HepG2 (cell line): ENCODE results near the gene POU2F1. TPM values are rescaled to one million over a fixed set of nuclear protein-coding genes. Genes with fewer than 3 reads are reported as not detected.

Experiments used
- BCL6 ChIP-seq: IDR thresholded peaks from 2 replicates; pipeline ENCODE4 v1.6.1; 2016; ENCODE audit warnings: missing genetic modification reagents, missing compliant biosample characterization
- FOXA1 ChIP-seq, 2 experiments: fragments of 450-650 bp in 1 of 2; sonication (generic) in 1 of 2; formaldehyde crosslinking in 1 of 2; IDR thresholded peaks; 2 replicates each; pipeline versions ENCODE4 v1.4.0 to v1.6.1; 2016 to 2020; ENCODE audit warnings: missing genetic modification reagents in 1 of 2
- IRX3 ChIP-seq: sonication (generic); formaldehyde crosslinking; IDR thresholded peaks from 2 replicates; pipeline ENCODE4 v1.8.1; 2023; ENCODE audit warnings: mild to moderate bottlenecking, low read depth, missing genetic modification reagents, borderline replicate concordance
- PHF5A ChIP-seq: IDR thresholded peaks from one replicate; pipeline ENCODE4 v1.6.1; 2018; ENCODE audit warnings: low read depth, missing genetic modification reagents; ENCODE audit not compliant: unreplicated experiment
- ZNF768 ChIP-seq: sonication (generic); formaldehyde crosslinking; IDR thresholded peaks from 2 replicates; pipeline ENCODE4 v1.4.0; 2020; ENCODE audit warnings: missing genetic modification reagents
- ZNF788 ChIP-seq: sonication (generic); formaldehyde crosslinking; IDR thresholded peaks from 2 replicates; pipeline ENCODE4 v1.5.0; 2020; ENCODE audit warnings: mild to moderate bottlenecking, missing genetic modification reagents, borderline replicate concordance
- polyA plus RNA-seq, 8 experiments: library from polyadenylated mRNA; depleted of rRNA in 3 of 8; stranded (reverse) in 7 of 8; unstranded in 1 of 8; fragments of >200 nt; fragmentation: Illumina TruSeq in 4 of 8; extraction: Trizol in 4 of 8; gene quantifications; 2 replicates each; pipeline versions ENCODE4 v1.2.1 to v1.2.3, GENCODE V29; 2011 to 2016; ENCODE audit warnings: low read depth in 4 of 8, missing spikeins in 1 of 8, mixed read lengths in 1 of 8; ENCODE audit not compliant: insufficient read depth in 1 of 8
- total RNA-seq, 5 experiments: library from RNA; depleted of rRNA; stranded (reverse); fragments of >200 nt; fragmentation: Illumina TruSeq; extraction: Trizol; gene quantifications; 2 replicates each; pipeline ENCODE4 v1.2.3, GENCODE V29; 2016; ENCODE audit warnings: low read depth in 1 of 5
- TF ChIP-seq, protein P1 (sequence below): sonication (generic); formaldehyde crosslinking; IDR thresholded peaks from 2 replicates; pipeline ENCODE4 v1.8.1; 2023; ENCODE audit warnings: mild to moderate bottlenecking, inconsistent platforms, moderate library complexity, missing genetic modification reagents, borderline replicate concordance
- TF ChIP-seq, protein P2 (sequence below): sonication (generic); formaldehyde crosslinking; IDR thresholded peaks from 2 replicates; pipeline ENCODE4 v1.5.1; 2020; ENCODE audit warnings: missing genetic modification reagents, mild to moderate bottlenecking, borderline replicate concordance

Gene POU2F1
- total and polyA plus RNA-seq, 2 of the 13 experiments (the other 11 are each of a cell fraction or from before 2014, with no cell fraction given) = 10.2 to 13.0 TPM

DNA sequence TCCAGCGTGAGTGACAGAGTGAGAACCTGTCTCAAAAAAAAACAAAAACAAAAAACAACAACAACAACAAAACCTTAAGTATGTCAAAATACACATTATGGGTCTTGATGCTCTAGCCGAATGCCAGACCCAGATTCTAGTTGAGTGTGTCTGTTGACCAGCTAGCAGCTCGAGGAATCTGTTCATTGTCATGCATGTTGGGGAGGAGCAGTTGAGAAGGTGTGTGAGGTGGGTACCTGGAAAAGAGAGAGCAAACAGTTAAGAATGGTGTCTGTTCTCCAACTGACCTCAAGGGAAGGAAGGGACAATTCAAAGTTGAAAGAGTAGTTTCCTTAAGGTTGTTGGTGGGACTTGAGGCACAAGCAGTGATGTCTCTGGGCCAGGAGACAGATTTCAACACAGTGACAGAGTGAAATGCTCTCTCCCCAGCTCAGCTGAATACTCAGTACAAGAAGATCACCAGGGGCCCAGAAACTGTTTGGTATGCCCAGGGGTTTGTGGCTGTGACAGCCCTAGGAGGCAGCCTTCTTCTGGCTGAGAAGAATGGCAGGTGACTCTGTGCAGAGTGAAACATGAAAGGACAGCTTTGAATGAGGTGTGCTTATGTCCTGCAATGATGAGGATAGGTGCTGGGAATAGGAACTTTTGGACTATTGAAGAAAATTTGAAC lies 14.4 kb upstream of the POU2F1 start (continued):
- TF ChIP-seq, protein P1, sequence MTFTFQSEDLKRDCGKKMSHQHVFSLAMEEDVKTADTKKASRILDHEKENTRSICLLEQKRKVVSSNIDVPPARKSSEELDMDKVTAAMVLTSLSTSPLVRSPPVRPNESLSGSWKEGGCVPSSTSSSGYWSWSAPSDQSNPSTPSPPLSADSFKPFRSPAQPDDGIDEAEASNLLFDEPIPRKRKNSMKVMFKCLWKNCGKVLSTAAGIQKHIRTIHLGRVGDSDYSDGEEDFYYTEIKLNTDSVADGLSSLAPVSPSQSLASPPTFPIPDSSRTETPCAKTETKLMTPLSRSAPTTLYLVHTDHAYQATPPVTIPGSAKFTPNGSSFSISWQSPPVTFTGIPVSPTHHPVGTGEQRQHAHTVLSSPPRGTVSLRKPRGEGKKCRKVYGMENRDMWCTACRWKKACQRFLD (CRISPR knock-in tag) = no peak
- TF ChIP-seq FOXA1 (IDR thresholded peaks at IDR 0.05) (no peak), FOXA1 (CRISPR knock-in tag; IDR thresholded peaks at IDR 0.05) (no peak), ZNF788 (CRISPR knock-in tag) (no peak), PHF5A (CRISPR knock-in tag) (no peak), BCL6 (CRISPR knock-in tag) (no peak), IRX3 (CRISPR knock-in tag) (no peak), ZNF768 (CRISPR knock-in tag) (no peak)
- TF ChIP-seq, protein P2, sequence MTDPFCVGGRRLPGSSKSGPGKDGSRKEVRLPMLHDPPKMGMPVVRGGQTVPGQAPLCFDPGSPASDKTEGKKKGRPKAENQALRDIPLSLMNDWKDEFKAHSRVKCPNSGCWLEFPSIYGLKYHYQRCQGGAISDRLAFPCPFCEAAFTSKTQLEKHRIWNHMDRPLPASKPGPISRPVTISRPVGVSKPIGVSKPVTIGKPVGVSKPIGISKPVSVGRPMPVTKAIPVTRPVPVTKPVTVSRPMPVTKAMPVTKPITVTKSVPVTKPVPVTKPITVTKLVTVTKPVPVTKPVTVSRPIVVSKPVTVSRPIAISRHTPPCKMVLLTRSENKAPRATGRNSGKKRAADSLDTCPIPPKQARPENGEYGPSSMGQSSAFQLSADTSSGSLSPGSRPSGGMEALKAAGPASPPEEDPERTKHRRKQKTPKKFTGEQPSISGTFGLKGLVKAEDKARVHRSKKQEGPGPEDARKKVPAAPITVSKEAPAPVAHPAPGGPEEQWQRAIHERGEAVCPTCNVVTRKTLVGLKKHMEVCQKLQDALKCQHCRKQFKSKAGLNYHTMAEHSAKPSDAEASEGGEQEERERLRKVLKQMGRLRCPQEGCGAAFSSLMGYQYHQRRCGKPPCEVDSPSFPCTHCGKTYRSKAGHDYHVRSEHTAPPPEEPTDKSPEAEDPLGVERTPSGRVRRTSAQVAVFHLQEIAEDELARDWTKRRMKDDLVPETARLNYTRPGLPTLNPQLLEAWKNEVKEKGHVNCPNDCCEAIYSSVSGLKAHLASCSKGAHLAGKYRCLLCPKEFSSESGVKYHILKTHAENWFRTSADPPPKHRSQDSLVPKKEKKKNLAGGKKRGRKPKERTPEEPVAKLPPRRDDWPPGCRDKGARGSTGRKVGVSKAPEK (CRISPR knock-in tag) = no peak
